K562 (cell line): ENCODE results near the gene CCT5. TPM values are rescaled to one million over a fixed set of nuclear protein-coding genes. Genes with fewer than 3 reads are reported as not detected.

Experiments
- ARNT ChIP-seq, 2 experiments: fragments of 450-650 bp; IDR thresholded peaks; 2 replicates each; pipeline ENCODE4 v1.6.1; 2016; ENCODE audit warnings: mild to moderate bottlenecking in 1 of 2
- EHMT2 ChIP-seq: fragments of 450-650 bp; IDR thresholded peaks from 2 replicates; pipeline ENCODE4 v1.6.1; 2018; ENCODE audit warnings: antibody characterized with exemption
- FOXP1 ChIP-seq: sonication (generic); formaldehyde crosslinking; IDR thresholded peaks from 2 replicates; pipeline ENCODE4 v1.8.0; 2022; ENCODE audit warnings: mild to moderate bottlenecking, missing genetic modification reagents
- GABPB1 ChIP-seq: sonication (generic); formaldehyde crosslinking; IDR thresholded peaks from 2 replicates; pipeline ENCODE4 v1.8.0; 2022; ENCODE audit warnings: mild to moderate bottlenecking, missing genetic modification reagents
- HDGF ChIP-seq: fragments of 450-650 bp; IDR thresholded peaks from 2 replicates; pipeline ENCODE4 v1.6.1; 2016
- L3MBTL2 ChIP-seq: fragments of 450-650 bp; IDR thresholded peaks from 2 replicates; pipeline ENCODE4 v1.6.1; 2016; ENCODE audit warnings: mild to moderate bottlenecking, moderate library complexity
- MCM5 ChIP-seq: fragments of 450-650 bp; IDR thresholded peaks from 2 replicates; pipeline ENCODE4 v1.6.1; 2016; ENCODE audit warnings: low read depth
- NEUROD1 ChIP-seq: fragments of 150-350 bp; IDR thresholded peaks from 2 replicates; pipeline ENCODE4 v1.6.1; 2014; ENCODE audit warnings: borderline replicate concordance, low read length, low read depth; ENCODE audit not compliant: partially characterized antibody
- PHF21A ChIP-seq: fragments of 450-650 bp; IDR thresholded peaks from 2 replicates; pipeline ENCODE4 v1.6.1; 2017; ENCODE audit warnings: low read depth, borderline replicate concordance
- SPI1 ChIP-seq: IDR thresholded peaks from 2 replicates; pipeline ENCODE4 v1.6.1; 2011; ENCODE audit warnings: low read depth, low read length, control low read depth, borderline replicate concordance
- TAF1 ChIP-seq: IDR thresholded peaks from 2 replicates; pipeline ENCODE4 v1.6.1; 2011; ENCODE audit warnings: mild to moderate bottlenecking, low read length, moderate library complexity; ENCODE audit not compliant: insufficient read depth, control insufficient read depth, severe bottlenecking; ENCODE audit errors: extremely low read depth
- ZFP1 ChIP-seq: fragments of 450-650 bp; formaldehyde crosslinking; IDR thresholded peaks from 2 replicates; pipeline ENCODE4 v1.4.0; 2020; ENCODE audit warnings: mild to moderate bottlenecking, mixed read lengths
- polyA plus RNA-seq, 8 experiments: library from polyadenylated mRNA; depleted of rRNA in 4 of 8; stranded (reverse) in 5 of 8; unstranded in 3 of 8; fragments of >200 nt; fragmentation: Nextera tagmentation in 2 of 8; fragmentation: Illumina TruSeq in 1 of 8; extraction: Ambion mirVana in 2 of 8; extraction: Trizol in 1 of 8; gene quantifications; 2 replicates each; pipeline versions ENCODE4 v1.2.1 to v1.2.3, GENCODE V29; 2011 to 2014; ENCODE audit warnings: inconsistent platforms in 1 of 8, missing spikeins in 1 of 8
- total RNA-seq, 7 experiments: library from RNA; depleted of rRNA in 6 of 7; stranded (reverse); fragments of >200 nt in 6 of 7; fragmentation: Illumina TruSeq in 2 of 7; extraction: Trizol in 2 of 7; gene quantifications; 2 replicates each; pipeline versions ENCODE4 v1.2.1 to v1.2.3, GENCODE V29; 2011 to 2021; ENCODE audit warnings: low replicate concordance in 1 of 7
- TF ChIP-seq, protein P1 (sequence below): fragments of 450-650 bp; IDR thresholded peaks from one replicate; pipeline ENCODE4 v1.6.1; 2018; ENCODE audit warnings: mild to moderate bottlenecking, moderate library complexity; ENCODE audit not compliant: partially characterized antibody
- TF ChIP-seq, protein P2 (sequence below): fragments of 250-450 bp; sonication (Bioruptor Pico); IDR thresholded peaks from 2 replicates; pipeline ENCODE4 v1.5.0; 2022; ENCODE audit warnings: mild to moderate bottlenecking
- TF ChIP-seq, protein P3 (sequence below), 2 experiments: fragments of 250-450 bp in 1 of 2; fragments of 450-650 bp in 1 of 2; sonication (Bioruptor Pico) in 1 of 2; IDR thresholded peaks; 2 replicates each; pipeline versions ENCODE4 v1.6.1 to v1.8.0; 2016 to 2021; ENCODE audit warnings: mild to moderate bottlenecking in 2 of 2, moderate library complexity in 2 of 2, missing compliant biosample characterization in 1 of 2, missing genetic modification characterization in 1 of 2
- TF ChIP-seq, protein P4 (sequence below): fragments of 450-650 bp; formaldehyde crosslinking; IDR thresholded peaks from 2 replicates; pipeline ENCODE4 v1.4.0; 2022; ENCODE audit warnings: missing genetic modification characterization
- TF ChIP-seq, protein P5 (sequence below): sonication (generic); IDR thresholded peaks from 2 replicates; pipeline ENCODE4 v1.6.1; 2016
- TF ChIP-seq, protein P6 (sequence below): sonication (generic); formaldehyde crosslinking; IDR thresholded peaks from 2 replicates; pipeline ENCODE4 v1.8.1; 2023; ENCODE audit warnings: mild to moderate bottlenecking, missing genetic modification reagents

CCT5 gene
- total and polyA plus RNA-seq, 9 of the 15 experiments (the other 6 are each of a cell fraction or from before 2014, with no cell fraction given) = 782 to 1,606 (median 1,153) TPM

DNA sequence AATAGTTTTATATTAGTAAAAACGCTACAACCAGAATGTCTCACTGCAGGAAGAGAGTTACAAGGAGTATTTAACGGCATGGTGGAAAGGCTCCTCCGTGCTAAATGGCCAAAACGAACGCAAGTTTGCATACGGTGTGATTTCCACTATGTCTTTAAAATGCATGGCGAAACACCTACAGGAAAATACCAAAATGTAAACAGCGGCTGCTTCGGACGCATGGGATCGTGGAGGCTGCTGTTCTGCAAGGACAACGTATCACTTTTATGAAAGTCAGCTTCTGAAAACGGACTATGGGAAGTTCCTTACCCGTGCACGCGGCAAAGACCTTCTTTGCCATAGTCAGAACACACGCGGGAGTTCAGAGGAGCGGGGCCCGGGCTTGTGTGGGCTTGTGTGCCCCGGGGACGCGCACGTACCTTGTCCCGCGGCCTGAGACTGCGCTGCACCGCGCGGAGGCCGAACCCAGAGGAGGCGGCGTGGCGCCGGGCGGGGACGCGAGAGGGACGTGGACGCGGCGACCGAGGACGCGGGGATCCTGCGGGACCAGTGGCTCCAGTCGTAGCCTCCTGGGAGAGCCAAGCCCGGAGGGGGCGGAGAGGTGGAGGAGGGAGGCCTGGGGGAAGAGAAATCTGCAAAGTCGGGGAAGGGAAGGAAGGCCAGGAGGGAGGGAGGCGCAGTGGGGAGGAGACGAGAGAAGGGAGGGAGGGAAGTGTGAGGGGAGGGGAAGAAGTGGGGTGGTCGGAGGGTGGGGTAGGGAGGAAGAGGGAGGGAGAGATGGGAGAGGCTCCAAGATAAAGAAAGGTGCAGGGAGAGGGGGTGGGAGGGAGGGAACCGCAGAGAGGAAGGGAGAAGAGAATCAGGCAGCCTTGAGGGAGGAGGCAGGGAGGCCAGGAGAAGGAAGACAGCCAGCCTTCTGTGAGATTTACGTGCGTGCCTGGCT lies 57.4 kb downstream of the CCT5 start, which contains the start of gene CMBL (continued):
- TF ChIP-seq, protein P1, sequence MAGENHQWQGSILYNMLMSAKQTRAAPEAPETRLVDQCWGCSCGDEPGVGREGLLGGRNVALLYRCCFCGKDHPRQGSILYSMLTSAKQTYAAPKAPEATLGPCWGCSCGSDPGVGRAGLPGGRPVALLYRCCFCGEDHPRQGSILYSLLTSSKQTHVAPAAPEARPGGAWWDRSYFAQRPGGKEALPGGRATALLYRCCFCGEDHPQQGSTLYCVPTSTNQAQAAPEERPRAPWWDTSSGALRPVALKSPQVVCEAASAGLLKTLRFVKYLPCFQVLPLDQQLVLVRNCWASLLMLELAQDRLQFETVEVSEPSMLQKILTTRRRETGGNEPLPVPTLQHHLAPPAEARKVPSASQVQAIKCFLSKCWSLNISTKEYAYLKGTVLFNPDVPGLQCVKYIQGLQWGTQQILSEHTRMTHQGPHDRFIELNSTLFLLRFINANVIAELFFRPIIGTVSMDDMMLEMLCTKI = no peak
- TF ChIP-seq, protein P2, sequence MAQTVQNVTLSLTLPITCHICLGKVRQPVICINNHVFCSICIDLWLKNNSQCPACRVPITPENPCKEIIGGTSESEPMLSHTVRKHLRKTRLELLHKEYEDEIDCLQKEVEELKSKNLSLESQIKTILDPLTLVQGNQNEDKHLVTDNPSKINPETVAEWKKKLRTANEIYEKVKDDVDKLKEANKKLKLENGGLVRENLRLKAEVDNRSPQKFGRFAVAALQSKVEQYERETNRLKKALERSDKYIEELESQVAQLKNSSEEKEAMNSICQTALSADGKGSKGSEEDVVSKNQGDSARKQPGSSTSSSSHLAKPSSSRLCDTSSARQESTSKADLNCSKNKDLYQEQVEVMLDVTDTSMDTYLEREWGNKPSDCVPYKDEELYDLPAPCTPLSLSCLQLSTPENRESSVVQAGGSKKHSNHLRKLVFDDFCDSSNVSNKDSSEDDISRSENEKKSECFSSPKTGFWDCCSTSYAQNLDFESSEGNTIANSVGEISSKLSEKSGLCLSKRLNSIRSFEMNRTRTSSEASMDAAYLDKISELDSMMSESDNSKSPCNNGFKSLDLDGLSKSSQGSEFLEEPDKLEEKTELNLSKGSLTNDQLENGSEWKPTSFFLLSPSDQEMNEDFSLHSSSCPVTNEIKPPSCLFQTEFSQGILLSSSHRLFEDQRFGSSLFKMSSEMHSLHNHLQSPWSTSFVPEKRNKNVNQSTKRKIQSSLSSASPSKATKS (CRISPR knock-in tag) = no peak
- TF ChIP-seq, protein P3, sequence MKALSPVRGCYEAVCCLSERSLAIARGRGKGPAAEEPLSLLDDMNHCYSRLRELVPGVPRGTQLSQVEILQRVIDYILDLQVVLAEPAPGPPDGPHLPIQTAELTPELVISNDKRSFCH (CRISPR knock-in tag; IDR thresholded peaks at IDR 0.05) = no peak
- TF ChIP-seq, protein P3 (tag; IDR thresholded peaks at IDR 0.05) = 0 out of 2 replicates have a peak, but pooled peaks have one; percentile 67
- TF ChIP-seq SPI1 (peak; percentile 62; the same call in 1 of the 2 replicates), GABPB1 (CRISPR knock-in tag) (peak; percentile 53; the same call in 1 of the 2 replicates), TAF1 (peak; percentile 52), L3MBTL2 (peak; percentile 83), PHF21A (peak; percentile 82; the same call in 1 of the 2 replicates), NEUROD1 (peak; percentile 78), FOXP1 (CRISPR knock-in tag) (peak; percentile 55), HDGF (peak; percentile 91), MCM5 (no peak), EHMT2 (peak; percentile 72), ARNT (IDR thresholded peaks at IDR 0.05) (no peak; a peak in 1 of 4 replicates), ZFP1 (CRISPR knock-in tag) (no peak)
- TF ChIP-seq, protein P4, sequence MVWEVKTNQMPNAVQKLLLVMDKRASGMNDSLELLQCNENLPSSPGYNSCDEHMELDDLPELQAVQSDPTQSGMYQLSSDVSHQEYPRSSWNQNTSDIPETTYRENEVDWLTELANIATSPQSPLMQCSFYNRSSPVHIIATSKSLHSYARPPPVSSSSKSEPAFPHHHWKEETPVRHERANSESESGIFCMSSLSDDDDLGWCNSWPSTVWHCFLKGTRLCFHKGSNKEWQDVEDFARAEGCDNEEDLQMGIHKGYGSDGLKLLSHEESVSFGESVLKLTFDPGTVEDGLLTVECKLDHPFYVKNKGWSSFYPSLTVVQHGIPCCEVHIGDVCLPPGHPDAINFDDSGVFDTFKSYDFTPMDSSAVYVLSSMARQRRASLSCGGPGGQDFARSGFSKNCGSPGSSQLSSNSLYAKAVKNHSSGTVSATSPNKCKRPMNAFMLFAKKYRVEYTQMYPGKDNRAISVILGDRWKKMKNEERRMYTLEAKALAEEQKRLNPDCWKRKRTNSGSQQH (CRISPR knock-in tag) = no peak
- TF ChIP-seq, protein P5, sequence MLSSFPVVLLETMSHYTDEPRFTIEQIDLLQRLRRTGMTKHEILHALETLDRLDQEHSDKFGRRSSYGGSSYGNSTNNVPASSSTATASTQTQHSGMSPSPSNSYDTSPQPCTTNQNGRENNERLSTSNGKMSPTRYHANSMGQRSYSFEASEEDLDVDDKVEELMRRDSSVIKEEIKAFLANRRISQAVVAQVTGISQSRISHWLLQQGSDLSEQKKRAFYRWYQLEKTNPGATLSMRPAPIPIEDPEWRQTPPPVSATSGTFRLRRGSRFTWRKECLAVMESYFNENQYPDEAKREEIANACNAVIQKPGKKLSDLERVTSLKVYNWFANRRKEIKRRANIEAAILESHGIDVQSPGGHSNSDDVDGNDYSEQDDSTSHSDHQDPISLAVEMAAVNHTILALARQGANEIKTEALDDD = no peak
- TF ChIP-seq, protein P6, sequence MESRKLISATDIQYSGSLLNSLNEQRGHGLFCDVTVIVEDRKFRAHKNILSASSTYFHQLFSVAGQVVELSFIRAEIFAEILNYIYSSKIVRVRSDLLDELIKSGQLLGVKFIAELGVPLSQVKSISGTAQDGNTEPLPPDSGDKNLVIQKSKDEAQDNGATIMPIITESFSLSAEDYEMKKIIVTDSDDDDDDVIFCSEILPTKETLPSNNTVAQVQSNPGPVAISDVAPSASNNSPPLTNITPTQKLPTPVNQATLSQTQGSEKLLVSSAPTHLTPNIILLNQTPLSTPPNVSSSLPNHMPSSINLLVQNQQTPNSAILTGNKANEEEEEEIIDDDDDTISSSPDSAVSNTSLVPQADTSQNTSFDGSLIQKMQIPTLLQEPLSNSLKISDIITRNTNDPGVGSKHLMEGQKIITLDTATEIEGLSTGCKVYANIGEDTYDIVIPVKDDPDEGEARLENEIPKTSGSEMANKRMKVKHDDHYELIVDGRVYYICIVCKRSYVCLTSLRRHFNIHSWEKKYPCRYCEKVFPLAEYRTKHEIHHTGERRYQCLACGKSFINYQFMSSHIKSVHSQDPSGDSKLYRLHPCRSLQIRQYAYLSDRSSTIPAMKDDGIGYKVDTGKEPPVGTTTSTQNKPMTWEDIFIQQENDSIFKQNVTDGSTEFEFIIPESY = no peak
